ENCODE results near the gene PRSS12.

DNA sequence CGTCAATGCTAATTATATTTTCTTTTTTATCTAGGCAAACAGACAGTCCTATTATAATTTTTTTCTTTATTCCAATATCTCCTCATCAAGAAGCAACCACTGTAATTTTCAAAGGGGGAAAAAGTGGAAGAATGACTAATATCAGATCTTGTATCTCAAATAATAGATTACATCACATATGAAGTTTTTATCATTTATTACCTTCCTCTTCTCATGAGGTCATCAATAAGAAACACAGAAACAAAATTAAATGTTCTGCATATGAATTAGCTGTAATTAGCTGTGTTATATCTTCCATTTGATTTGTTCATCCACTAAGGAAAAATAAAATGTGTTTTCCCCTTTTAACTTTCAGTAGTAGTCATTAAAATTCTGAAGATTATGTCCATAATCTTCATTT, 14.3 kb downstream of the PRSS12 start:
- TF ChIP-seq GABPA (IDR thresholded peaks at IDR 0.05; ENCODE audit: low read depth): no peak
- TF ChIP-seq, protein P1, sequence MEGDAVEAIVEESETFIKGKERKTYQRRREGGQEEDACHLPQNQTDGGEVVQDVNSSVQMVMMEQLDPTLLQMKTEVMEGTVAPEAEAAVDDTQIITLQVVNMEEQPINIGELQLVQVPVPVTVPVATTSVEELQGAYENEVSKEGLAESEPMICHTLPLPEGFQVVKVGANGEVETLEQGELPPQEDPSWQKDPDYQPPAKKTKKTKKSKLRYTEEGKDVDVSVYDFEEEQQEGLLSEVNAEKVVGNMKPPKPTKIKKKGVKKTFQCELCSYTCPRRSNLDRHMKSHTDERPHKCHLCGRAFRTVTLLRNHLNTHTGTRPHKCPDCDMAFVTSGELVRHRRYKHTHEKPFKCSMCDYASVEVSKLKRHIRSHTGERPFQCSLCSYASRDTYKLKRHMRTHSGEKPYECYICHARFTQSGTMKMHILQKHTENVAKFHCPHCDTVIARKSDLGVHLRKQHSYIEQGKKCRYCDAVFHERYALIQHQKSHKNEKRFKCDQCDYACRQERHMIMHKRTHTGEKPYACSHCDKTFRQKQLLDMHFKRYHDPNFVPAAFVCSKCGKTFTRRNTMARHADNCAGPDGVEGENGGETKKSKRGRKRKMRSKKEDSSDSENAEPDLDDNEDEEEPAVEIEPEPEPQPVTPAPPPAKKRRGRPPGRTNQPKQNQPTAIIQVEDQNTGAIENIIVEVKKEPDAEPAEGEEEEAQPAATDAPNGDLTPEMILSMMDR (IDR thresholded peaks at IDR 0.05; ENCODE audit: insufficient read depth, low read length): no peak
- TF ChIP-seq REST (IDR thresholded peaks at IDR 0.05; ENCODE audit: insufficient replicate concordance, low read depth): no peak
